GM21528 (cell line): ENCODE measurements around the gene DNAI1.
"Not testable (repeated sequence)": the region's sequence is repeated elsewhere in the genome, so short reads cannot be mapped to it uniquely, and the experiment has no call there.

Experiments
- ATAC-seq: cut with Tn5 transposase; IDR thresholded peaks from one replicate; pipeline ENCODE4 v1.9.1; 2021; ENCODE audit warnings: mild to moderate bottlenecking, moderate library complexity; ENCODE audit not compliant: unreplicated experiment, low FRiP score

The DNAI1 gene

GRCh38 chr9:34532041-34532440 lies 73.4 kb downstream of the DNAI1 start:
- ATAC-seq, result not testable (repeated sequence)

- no peak for ATAC-seq
These were observed 78.1 kb downstream of the DNAI1 start for GRCh38 chr9:34536685-34537084.

- ATAC-seq, result no peak
These were observed 82.2 kb downstream of the DNAI1 start for GRCh38 chr9:34540827-34541226.

- ATAC-seq, result no peak
These were observed 82.9 kb downstream of the DNAI1 start for GRCh38 chr9:34541540-34541939.

- no peak for ATAC-seq
These were observed 85.4 kb downstream of the DNAI1 start for GRCh38 chr9:34544035-34544434.

GRCh38 chr9:34545497-34545896 lies 86.9 kb downstream of the DNAI1 start:
- ATAC-seq, result no peak

GRCh38 chr9:34546102-34546833 lies 87.7 kb downstream of the DNAI1 start:
- no peak for ATAC-seq

GRCh38 chr9:34546834-34547827 lies 88.5 kb downstream of the DNAI1 start:
- no peak for ATAC-seq

GRCh38 chr9:34547960-34548611 lies 89.5 kb downstream of the DNAI1 start:
- no peak for ATAC-seq

GRCh38 chr9:34549407-34549732 lies 90.8 kb downstream of the DNAI1 start:
- ATAC-seq, result no peak

GRCh38 chr9:34550016-34550680 lies 91.5 kb downstream of the DNAI1 start:
- ATAC-seq, result no peak

- no peak for ATAC-seq
These were observed 92.2 kb downstream of the DNAI1 start for GRCh38 chr9:34550681-34551270.

GRCh38 chr9:34551751-34552605 lies 93.4 kb downstream of the DNAI1 start:
- ATAC-seq, result no peak

- ATAC-seq, result no peak
These were observed 94.0 kb downstream of the DNAI1 start for GRCh38 chr9:34552606-34552981.

- no peak for ATAC-seq
These were observed 94.4 kb downstream of the DNAI1 start for GRCh38 chr9:34552986-34553385.

- ATAC-seq, result no peak
These were observed 95.0 kb downstream of the DNAI1 start for GRCh38 chr9:34553511-34554021.

- no peak for ATAC-seq
These were observed 95.8 kb downstream of the DNAI1 start for GRCh38 chr9:34554211-34555001.

- ATAC-seq, result no peak
These were observed 96.4 kb downstream of the DNAI1 start for GRCh38 chr9:34555002-34555348.
